A549 (cell line): ENCODE measurements around the gene TSPEAR. TPM values are rescaled to one million over a fixed set of nuclear protein-coding genes. Genes with fewer than 3 reads are reported as not detected.

ENCODE experiments used
- ATAC-seq, 2 experiments: fragments of 200-7000 bp in 1 of 2; fragments of >200 bp in 1 of 2; cut with Nextera tagmentation in 1 of 2; cut with Tn5 transposase in 1 of 2; 3 replicates each; pipeline versions ENCODE4 v1.8.0 to v1.9.1; 2018 to 2020; ENCODE audit warnings: mild to moderate bottlenecking in 1 of 2, moderate library complexity in 1 of 2
- CTCF ChIA-PET: fragments of 300-600 bp; sonication (Branson Sonifier 250); formaldehyde crosslinking; extraction: SDS; loops from one replicate; lab custom pipeline; 2021; ENCODE audit warnings: antibody characterized with exemption, inconsistent platforms; lab: Yijun Ruan, JAX
- POLR2A ChIA-PET: fragments of 350-600 bp; formaldehyde crosslinking; extraction: SDS; loops from one replicate; lab custom pipeline; 2021; ENCODE audit warnings: antibody characterized with exemption, inconsistent platforms; lab: Yijun Ruan, JAX
- DNase-seq, 2 experiments: peaks; one replicate each; pipeline versions ENCODE4 v3.0.0 to v3.0.0-alpha.2; 2011 to 2016; ENCODE audit warnings: low read depth in 1 of 2, low spot score in 1 of 2
- FAIRE-seq: peaks from 2 replicates; lab custom pipeline; 2011; peaks lifted over from hg19 to GRCh38; lab: Jason Lieb, UNC
- H3K27ac ChIP-seq, 2 experiments: fragments of >200 bp; sonication (Bioruptor Twin); formaldehyde crosslinking; 3 replicates each; pipeline ENCODE4 v1.5.1; 2016 to 2017
- H3K4me1 ChIP-seq: fragments of >200 bp; sonication (Bioruptor Twin); formaldehyde crosslinking; 3 replicates; pipeline ENCODE4 v1.6.1; 2016
- H3K4me2 ChIP-seq: fragments of >200 bp; sonication (Bioruptor Twin); formaldehyde crosslinking; 3 replicates; pipeline ENCODE4 v1.6.1; 2016
- H3K4me3 ChIP-seq: fragments of >200 bp; sonication (Bioruptor Twin); formaldehyde crosslinking; 3 replicates; pipeline ENCODE4 v1.5.1; 2016
- H3K9me3 ChIP-seq: fragments of >200 bp; sonication (Bioruptor Twin); formaldehyde crosslinking; 3 replicates; pipeline ENCODE4 v1.6.1; 2016
- CBX2 ChIP-seq: fragments of 200-600 bp; sonication (generic); IDR thresholded peaks from 2 replicates; pipeline ENCODE4 v1.6.1; 2016; ENCODE audit warnings: low read depth, mild to moderate bottlenecking, borderline replicate concordance
- CBX8 ChIP-seq: fragments of 200-600 bp; sonication (generic); IDR thresholded peaks from 2 replicates; pipeline ENCODE4 v1.6.1; 2016
- CHD2 ChIP-seq: fragments of 150-350 bp; IDR thresholded peaks from 2 replicates; pipeline ENCODE4 v1.6.1; 2014; ENCODE audit warnings: low read length; ENCODE audit not compliant: partially characterized antibody
- EHF ChIP-seq: fragments of 250-450 bp; sonication (Bioruptor Pico); IDR thresholded peaks from 2 replicates; pipeline ENCODE4 v1.5.0; 2020; ENCODE audit warnings: mild to moderate bottlenecking
- FOSB ChIP-seq: fragments of 250-450 bp; sonication (Bioruptor Pico); IDR thresholded peaks from 2 replicates; pipeline ENCODE4 v1.5.0; 2020; ENCODE audit warnings: mild to moderate bottlenecking, moderate library complexity
- FOXS1 ChIP-seq: fragments of 250-450 bp; sonication (Bioruptor Pico); IDR thresholded peaks from 2 replicates; pipeline ENCODE4 v1.5.0; 2020; ENCODE audit warnings: mild to moderate bottlenecking, moderate library complexity
- GATA3 ChIP-seq: IDR thresholded peaks from 2 replicates; pipeline ENCODE4 v1.6.1; 2012; ENCODE audit warnings: borderline replicate concordance
- HDAC2 ChIP-seq: fragments of 200-600 bp; sonication (generic); IDR thresholded peaks from 2 replicates; pipeline ENCODE4 v1.6.1; 2016
- HEYL ChIP-seq: fragments of 250-450 bp; sonication (Bioruptor Pico); IDR thresholded peaks from 2 replicates; pipeline ENCODE4 v1.8.0; 2021; ENCODE audit warnings: mild to moderate bottlenecking, moderate library complexity
- KDM5A ChIP-seq: fragments of 200-600 bp; sonication (generic); IDR thresholded peaks from 2 replicates; pipeline ENCODE4 v1.6.1; 2016; ENCODE audit warnings: antibody characterized with exemption, mild to moderate bottlenecking
- MAFK ChIP-seq: fragments of 450-650 bp; IDR thresholded peaks from 2 replicates; pipeline ENCODE4 v1.6.1; 2014; ENCODE audit not compliant: partially characterized antibody
- MAZ ChIP-seq: fragments of 150-350 bp; IDR thresholded peaks from 2 replicates; pipeline ENCODE4 v1.6.1; 2014; ENCODE audit warnings: antibody characterized with exemption, low read depth, low read length, borderline replicate concordance
- NR3C1 ChIP-seq: fragments of >200 bp; sonication (Bioruptor Twin); formaldehyde crosslinking; IDR thresholded peaks from 3 replicates; pipeline ENCODE4 v1.6.1; 2017
- PHF8 ChIP-seq: fragments of 200-600 bp; sonication (generic); IDR thresholded peaks from 2 replicates; pipeline ENCODE4 v1.6.1; 2016; ENCODE audit warnings: low read depth, mild to moderate bottlenecking, antibody characterized with exemption, moderate library complexity, borderline replicate concordance
- POLR2A ChIP-seq: IDR thresholded peaks from 2 replicates; pipeline ENCODE4 v1.6.1; 2012; ENCODE audit warnings: mild to moderate bottlenecking, low read length
- RFX5 ChIP-seq: fragments of 450-650 bp; IDR thresholded peaks from 2 replicates; pipeline ENCODE4 v1.7.1; 2014; ENCODE audit warnings: antibody characterized with exemption, mild to moderate bottlenecking, moderate library complexity
- RNF2 ChIP-seq: fragments of 200-600 bp; sonication (generic); IDR thresholded peaks from 2 replicates; pipeline ENCODE4 v1.6.1; 2016; ENCODE audit warnings: low read depth, mild to moderate bottlenecking, antibody characterized with exemption, moderate library complexity, borderline replicate concordance
- SMC3 ChIP-seq: fragments of >200 bp; sonication (Bioruptor Twin); formaldehyde crosslinking; IDR thresholded peaks from 3 replicates; pipeline ENCODE4 v1.6.1; 2018; ENCODE audit warnings: inconsistent platforms
- SREBF2 ChIP-seq: fragments of 450-650 bp; IDR thresholded peaks from 2 replicates; pipeline ENCODE4 v1.6.1; 2014; ENCODE audit warnings: mild to moderate bottlenecking, moderate library complexity
- ZFP36 ChIP-seq: fragments of 450-650 bp; IDR thresholded peaks from 2 replicates; pipeline ENCODE4 v1.6.1; 2014; ENCODE audit warnings: borderline replicate concordance; ENCODE audit not compliant: partially characterized antibody
- WGBS: methylation state at CpG from one replicate; pipeline ENCODE4 v1.1.6; 2017; ENCODE audit errors: missing lambda C conversion rate; 5-methylcytosine and 5-hydroxymethylcytosine counted together
- polyA plus RNA-seq, 4 experiments: library from polyadenylated mRNA; depleted of rRNA in 3 of 4; stranded (reverse); fragments of >200 nt; fragmentation: RNase III in 1 of 4; extraction: RNeasy Plus Mini Kit Qiagen cat#74134 plus additional on column Dnase treatment in 1 of 4; gene quantifications; 2 replicates in 3 of 4; 3 replicates in 1 of 4; pipeline ENCODE4 v1.2.3, GENCODE V29; 2011 to 2017
- TF ChIP-seq, protein P1 (sequence below): fragments of >200 bp; sonication (Bioruptor Twin); formaldehyde crosslinking; IDR thresholded peaks from 3 replicates; pipeline ENCODE4 v1.6.1; 2016
- TF ChIP-seq, protein P2 (sequence below): fragments of 200-600 bp; sonication (generic); IDR thresholded peaks from 2 replicates; pipeline ENCODE4 v1.6.1; 2016; ENCODE audit warnings: antibody characterized with exemption, mild to moderate bottlenecking, moderate library complexity
- TF ChIP-seq, protein P3 (sequence below): fragments of >200 bp; sonication (Bioruptor Twin); formaldehyde crosslinking; IDR thresholded peaks from 3 replicates; pipeline ENCODE4 v1.5.1; 2016
- TF ChIP-seq, protein P4 (sequence below): IDR thresholded peaks from 2 replicates; pipeline ENCODE4 v1.6.1; 2012; ENCODE audit warnings: low read depth, borderline replicate concordance
- TF ChIP-seq, protein P5 (sequence below): fragments of 450-650 bp; IDR thresholded peaks from 2 replicates; pipeline ENCODE4 v1.6.1; 2014; ENCODE audit warnings: antibody characterized with exemption

TSPEAR gene
- polyA plus RNA-seq, 2 of the 4 experiments (the other 2 are of a cell fraction) = not detected

DNA sequence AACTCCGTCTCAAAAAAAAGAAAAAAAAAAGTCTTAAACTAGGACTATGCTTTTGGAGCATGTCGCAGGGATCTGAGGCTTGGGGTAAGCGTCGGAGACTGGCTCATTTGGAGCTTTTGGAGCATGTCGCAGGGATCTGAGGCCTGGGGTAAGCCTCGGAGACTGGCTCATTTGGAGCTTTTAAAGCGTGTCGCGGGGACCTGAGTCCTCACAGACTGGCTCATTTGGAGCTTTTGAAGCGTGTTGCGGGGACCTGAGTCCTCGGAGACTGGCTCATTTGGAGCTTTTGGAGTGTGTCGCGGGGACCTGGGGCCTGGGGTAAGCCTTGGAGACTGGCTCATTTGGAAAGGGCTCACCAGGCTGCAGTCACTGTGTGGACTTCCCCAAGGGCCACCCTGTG is 13.6 kb upstream of the TSPEAR start:
- no peak for FAIRE-seq
- no peak overlapping the region for H3K4me2 ChIP-seq
- TF ChIP-seq RFX5 = no peak
- TF ChIP-seq SMC3 = no peak
- no peak for TF ChIP-seq CHD2
- no peak for TF ChIP-seq RNF2
- TF ChIP-seq, protein P1, sequence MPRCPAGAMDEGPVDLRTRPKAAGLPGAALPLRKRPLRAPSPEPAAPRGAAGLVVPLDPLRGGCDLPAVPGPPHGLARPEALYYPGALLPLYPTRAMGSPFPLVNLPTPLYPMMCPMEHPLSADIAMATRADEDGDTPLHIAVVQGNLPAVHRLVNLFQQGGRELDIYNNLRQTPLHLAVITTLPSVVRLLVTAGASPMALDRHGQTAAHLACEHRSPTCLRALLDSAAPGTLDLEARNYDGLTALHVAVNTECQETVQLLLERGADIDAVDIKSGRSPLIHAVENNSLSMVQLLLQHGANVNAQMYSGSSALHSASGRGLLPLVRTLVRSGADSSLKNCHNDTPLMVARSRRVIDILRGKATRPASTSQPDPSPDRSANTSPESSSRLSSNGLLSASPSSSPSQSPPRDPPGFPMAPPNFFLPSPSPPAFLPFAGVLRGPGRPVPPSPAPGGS = no peak
- TF ChIP-seq, protein P2, sequence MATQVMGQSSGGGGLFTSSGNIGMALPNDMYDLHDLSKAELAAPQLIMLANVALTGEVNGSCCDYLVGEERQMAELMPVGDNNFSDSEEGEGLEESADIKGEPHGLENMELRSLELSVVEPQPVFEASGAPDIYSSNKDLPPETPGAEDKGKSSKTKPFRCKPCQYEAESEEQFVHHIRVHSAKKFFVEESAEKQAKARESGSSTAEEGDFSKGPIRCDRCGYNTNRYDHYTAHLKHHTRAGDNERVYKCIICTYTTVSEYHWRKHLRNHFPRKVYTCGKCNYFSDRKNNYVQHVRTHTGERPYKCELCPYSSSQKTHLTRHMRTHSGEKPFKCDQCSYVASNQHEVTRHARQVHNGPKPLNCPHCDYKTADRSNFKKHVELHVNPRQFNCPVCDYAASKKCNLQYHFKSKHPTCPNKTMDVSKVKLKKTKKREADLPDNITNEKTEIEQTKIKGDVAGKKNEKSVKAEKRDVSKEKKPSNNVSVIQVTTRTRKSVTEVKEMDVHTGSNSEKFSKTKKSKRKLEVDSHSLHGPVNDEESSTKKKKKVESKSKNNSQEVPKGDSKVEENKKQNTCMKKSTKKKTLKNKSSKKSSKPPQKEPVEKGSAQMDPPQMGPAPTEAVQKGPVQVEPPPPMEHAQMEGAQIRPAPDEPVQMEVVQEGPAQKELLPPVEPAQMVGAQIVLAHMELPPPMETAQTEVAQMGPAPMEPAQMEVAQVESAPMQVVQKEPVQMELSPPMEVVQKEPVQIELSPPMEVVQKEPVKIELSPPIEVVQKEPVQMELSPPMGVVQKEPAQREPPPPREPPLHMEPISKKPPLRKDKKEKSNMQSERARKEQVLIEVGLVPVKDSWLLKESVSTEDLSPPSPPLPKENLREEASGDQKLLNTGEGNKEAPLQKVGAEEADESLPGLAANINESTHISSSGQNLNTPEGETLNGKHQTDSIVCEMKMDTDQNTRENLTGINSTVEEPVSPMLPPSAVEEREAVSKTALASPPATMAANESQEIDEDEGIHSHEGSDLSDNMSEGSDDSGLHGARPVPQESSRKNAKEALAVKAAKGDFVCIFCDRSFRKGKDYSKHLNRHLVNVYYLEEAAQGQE = no peak
- TF ChIP-seq, protein P3, sequence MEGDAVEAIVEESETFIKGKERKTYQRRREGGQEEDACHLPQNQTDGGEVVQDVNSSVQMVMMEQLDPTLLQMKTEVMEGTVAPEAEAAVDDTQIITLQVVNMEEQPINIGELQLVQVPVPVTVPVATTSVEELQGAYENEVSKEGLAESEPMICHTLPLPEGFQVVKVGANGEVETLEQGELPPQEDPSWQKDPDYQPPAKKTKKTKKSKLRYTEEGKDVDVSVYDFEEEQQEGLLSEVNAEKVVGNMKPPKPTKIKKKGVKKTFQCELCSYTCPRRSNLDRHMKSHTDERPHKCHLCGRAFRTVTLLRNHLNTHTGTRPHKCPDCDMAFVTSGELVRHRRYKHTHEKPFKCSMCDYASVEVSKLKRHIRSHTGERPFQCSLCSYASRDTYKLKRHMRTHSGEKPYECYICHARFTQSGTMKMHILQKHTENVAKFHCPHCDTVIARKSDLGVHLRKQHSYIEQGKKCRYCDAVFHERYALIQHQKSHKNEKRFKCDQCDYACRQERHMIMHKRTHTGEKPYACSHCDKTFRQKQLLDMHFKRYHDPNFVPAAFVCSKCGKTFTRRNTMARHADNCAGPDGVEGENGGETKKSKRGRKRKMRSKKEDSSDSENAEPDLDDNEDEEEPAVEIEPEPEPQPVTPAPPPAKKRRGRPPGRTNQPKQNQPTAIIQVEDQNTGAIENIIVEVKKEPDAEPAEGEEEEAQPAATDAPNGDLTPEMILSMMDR = no peak
- TF ChIP-seq, all 56 proteins: peak for 0
- DNase-seq (no peak), ATAC-seq (no peak)
- H3K9me3 ChIP-seq = no peaks in the 10 kb centered on the region
- H3K4me1 ChIP-seq = no peaks in the 10 kb centered on the region
- 69% methylated on average over 14 of the region's 14 CpGs for WGBS
- H3K27ac ChIP-seq = no peak overlapping the region
- ChIA-PET POLR2A (no interaction called here), CTCF (interaction anchor here (0.6 kb wide), 1 partner anchor 193 kb away, joined by 3 read pairs; no protein-coding TSS in a partner anchor)
- no peak overlapping the region for H3K4me3 ChIP-seq

DNA sequence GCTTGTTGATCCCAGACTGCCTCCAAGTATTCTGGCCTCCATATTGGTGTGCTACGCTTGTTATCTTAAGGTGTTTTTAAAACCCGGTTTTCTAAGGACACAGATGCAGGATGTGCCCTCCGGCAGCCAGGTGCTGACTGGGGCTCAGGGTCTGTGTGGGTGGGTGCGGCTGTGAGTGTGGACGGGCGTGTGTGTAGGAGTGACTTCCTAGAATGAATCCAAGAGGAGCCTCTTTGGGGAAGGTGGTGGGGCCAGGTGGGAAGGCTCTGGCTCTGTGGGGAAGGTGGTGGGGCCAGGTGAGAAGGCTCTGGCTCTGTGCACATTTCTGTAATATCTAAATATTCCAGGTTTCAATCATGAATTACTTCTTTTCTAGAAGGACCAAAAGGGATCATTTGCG is 12.8 kb upstream of the TSPEAR start:
- H3K27ac ChIP-seq = no peak overlapping the region

DNA sequence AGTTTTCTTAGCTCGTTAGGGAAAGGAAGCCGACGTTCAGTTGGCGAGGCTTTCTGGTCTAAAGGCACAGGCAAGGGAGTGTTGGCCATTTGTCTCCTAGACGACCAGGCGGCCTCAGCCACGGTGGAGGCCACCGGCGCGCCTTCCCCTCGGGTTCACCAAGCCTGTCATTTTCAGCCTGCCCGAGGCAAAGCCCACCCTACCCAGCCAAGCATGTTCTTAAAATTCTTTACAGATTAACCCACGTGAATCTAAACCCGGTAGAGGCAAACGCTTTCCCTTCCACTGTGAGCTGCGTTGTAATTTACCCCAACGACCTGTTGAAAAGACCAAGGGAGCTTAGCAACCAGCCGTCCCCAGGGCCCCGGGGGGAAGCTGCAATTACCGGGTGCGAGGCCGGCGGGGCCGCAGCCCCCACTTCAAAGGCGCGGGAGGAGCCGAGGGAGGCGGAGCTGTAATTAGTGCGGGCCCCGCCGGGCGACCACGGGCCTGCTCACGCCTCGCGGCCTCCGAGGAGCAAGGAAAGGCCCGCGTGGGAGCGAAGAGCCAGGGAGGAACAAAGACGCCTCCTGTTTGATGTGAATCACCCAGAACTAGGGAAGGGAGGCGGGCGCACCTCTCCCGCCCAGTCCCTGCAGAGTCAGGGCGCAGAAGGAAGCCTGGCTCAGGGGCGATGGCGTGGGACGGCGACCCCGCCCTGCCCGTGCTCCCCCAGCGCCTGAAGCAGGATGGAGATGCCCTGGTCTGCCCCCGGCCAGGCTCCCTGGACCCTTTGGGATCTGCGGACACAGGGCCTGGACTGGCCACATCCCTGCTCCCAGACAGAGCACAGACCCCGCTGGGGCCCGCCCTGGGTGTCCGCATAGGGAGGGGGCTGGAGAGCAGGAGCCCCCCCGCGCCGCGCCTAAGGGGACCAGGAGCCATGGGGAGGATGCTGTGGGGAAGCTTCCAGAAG is 12.1 kb upstream of the TSPEAR start:
- Histone ChIP-seq H3K27ac (no peak overlapping the region), H3K4me2 (no peak overlapping the region), H3K9me3 (no peaks in the 10 kb centered on the region), H3K4me3 (no peak overlapping the region), H3K4me1 (no peaks in the 10 kb centered on the region)
- FAIRE-seq = no peak
- POLR2A ChIA-PET = no interaction called here
- ATAC-seq = no peak
- 60% methylated on average over 37 of the region's 61 CpGs for WGBS
- DNase-seq = no peak
- CTCF ChIA-PET = no interaction called here
- TF ChIP-seq KDM5A = no peak
- TF ChIP-seq, protein P4, sequence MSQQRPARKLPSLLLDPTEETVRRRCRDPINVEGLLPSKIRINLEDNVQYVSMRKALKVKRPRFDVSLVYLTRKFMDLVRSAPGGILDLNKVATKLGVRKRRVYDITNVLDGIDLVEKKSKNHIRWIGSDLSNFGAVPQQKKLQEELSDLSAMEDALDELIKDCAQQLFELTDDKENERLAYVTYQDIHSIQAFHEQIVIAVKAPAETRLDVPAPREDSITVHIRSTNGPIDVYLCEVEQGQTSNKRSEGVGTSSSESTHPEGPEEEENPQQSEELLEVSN = no peak
- no peak for TF ChIP-seq NR3C1
- TF ChIP-seq, protein P5, sequence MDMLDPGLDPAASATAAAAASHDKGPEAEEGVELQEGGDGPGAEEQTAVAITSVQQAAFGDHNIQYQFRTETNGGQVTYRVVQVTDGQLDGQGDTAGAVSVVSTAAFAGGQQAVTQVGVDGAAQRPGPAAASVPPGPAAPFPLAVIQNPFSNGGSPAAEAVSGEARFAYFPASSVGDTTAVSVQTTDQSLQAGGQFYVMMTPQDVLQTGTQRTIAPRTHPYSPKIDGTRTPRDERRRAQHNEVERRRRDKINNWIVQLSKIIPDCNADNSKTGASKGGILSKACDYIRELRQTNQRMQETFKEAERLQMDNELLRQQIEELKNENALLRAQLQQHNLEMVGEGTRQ = no peak
- no peak for TF ChIP-seq CBX8
- TF ChIP-seq RFX5 = no peak
- TF ChIP-seq HEYL (CRISPR knock-in tag) = no peak
- no peak for TF ChIP-seq ZFP36
- no peak for TF ChIP-seq FOXS1
- no peak for TF ChIP-seq MAZ
- TF ChIP-seq CHD2 = no peak
- TF ChIP-seq SMC3 = no peak
- TF ChIP-seq EHF (CRISPR knock-in tag) = no peak

More for the DNA sequence above, 12.8 kb upstream of the TSPEAR start:
- WGBS = 62% methylated on average over 7 of the region's 7 CpGs
- ChIA-PET CTCF (no interaction called here), POLR2A (no interaction called here)
- Histone ChIP-seq H3K9me3 (no peaks in the 10 kb centered on the region), H3K4me1 (no peaks in the 10 kb centered on the region), H3K4me2 (no peak overlapping the region), H3K4me3 (no peak overlapping the region)
- DNase-seq = no peak
- FAIRE-seq = no peak
- no peak for TF ChIP-seq FOSB (CRISPR knock-in tag)
- no peak for TF ChIP-seq SMC3
- no peak for TF ChIP-seq POLR2A
- no peak for TF ChIP-seq EHF (CRISPR knock-in tag)
- TF ChIP-seq NR3C1 = no peak
- TF ChIP-seq GATA3 = no peak
- no peak for TF ChIP-seq CHD2
- no peak for TF ChIP-seq PHF8
- no peak for TF ChIP-seq ZFP36
- TF ChIP-seq MAFK = no peak
- no peak for TF ChIP-seq CBX2
- no peak for TF ChIP-seq HDAC2
- no peak for TF ChIP-seq SREBF2
- ATAC-seq = no peak
